Calu3 (cell line): ENCODE measurements around the gene CTSK. TPM values are rescaled to one million over a fixed set of nuclear protein-coding genes. Genes with fewer than 3 reads are reported as not detected.
A peak's percentile ranks its signal among the peaks of the same experiment; 100 is the strongest.

Source experiments
- BruUV-seq: library from RNA; stranded (reverse); fragments of 400-500 nt; replicated peaks from 2 replicates; lab custom pipeline; 2021; lab: Mats Ljungman, UMichigan
- CTCF ChIA-PET: fragments of 300-600 bp; sonication (Branson Sonifier 250); formaldehyde crosslinking; loops from one replicate; lab custom pipeline; 2022; ENCODE audit warnings: antibody characterized with exemption; lab: Charles Lee
- DNase-seq: peaks from one replicate; pipeline ENCODE4 v3.0.0; 2022
- H3K27ac Mint-ChIP-seq: one replicate; pipeline ENCODE4 v1.8.0; 2022; ENCODE audit warnings: mixed read lengths; ENCODE audit not compliant: unreplicated experiment
- H3K27me3 Mint-ChIP-seq: one replicate; pipeline ENCODE4 v1.8.0; 2022; ENCODE audit warnings: mixed read lengths; ENCODE audit not compliant: unreplicated experiment
- H3K36me3 Mint-ChIP-seq: one replicate; pipeline ENCODE4 v1.8.0; 2022; ENCODE audit warnings: mild to moderate bottlenecking, moderate library complexity, mixed read lengths; ENCODE audit not compliant: insufficient read depth, unreplicated experiment
- H3K4me1 Mint-ChIP-seq: one replicate; pipeline ENCODE4 v1.8.0; 2022; ENCODE audit warnings: mild to moderate bottlenecking, low read depth, mixed read lengths; ENCODE audit not compliant: unreplicated experiment
- H3K4me3 Mint-ChIP-seq: one replicate; pipeline ENCODE4 v1.8.0; 2022; ENCODE audit warnings: mild to moderate bottlenecking, low read depth, moderate library complexity, mixed read lengths; ENCODE audit not compliant: unreplicated experiment
- H3K9me3 Mint-ChIP-seq: one replicate; pipeline ENCODE4 v1.8.0; 2022; ENCODE audit warnings: low read depth, mixed read lengths; ENCODE audit not compliant: unreplicated experiment
- intact Hi-C: fragments of 100-400 bp; cut with micrococcal nuclease; formaldehyde crosslinking; loops from one replicate; pipeline ENCODE4 v1.10.0; 2022; ENCODE audit not compliant: unreplicated experiment
- total RNA-seq: library from RNA; stranded (reverse); gene quantifications from 2 replicates; pipeline ENCODE4 v1.2.3, GENCODE V29; 2022
- TF ChIP-seq, protein P1 (sequence below): fragments of 200-600 bp; IDR thresholded peaks from one replicate; pipeline ENCODE4 v1.8.0; 2022; ENCODE audit warnings: antibody characterized with exemption; ENCODE audit not compliant: unreplicated experiment

CTSK gene
- total RNA-seq, 1 experiment from 2014 or later: 5.5 TPM

DNA sequence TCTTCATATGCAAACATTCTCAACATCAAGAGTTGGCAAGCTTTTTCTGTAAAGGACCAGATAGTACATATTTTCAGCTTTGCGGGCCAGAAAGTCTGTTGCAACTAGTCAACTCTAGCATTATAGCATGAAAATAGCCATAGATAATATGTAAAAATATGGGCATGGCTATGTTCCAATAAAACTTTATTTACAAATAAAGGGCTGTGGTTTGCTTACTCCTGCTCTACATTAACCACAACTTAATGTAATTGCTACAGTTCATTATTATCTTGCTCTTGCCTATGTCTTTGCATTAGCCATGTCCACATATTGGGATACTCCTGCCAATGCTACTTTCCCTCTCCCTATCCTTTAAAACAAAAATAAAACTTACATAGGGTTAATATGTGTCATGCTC is 24.5 kb upstream of the CTSK start:
- no TSS peak for BruUV-seq
- TF ChIP-seq, protein P1, sequence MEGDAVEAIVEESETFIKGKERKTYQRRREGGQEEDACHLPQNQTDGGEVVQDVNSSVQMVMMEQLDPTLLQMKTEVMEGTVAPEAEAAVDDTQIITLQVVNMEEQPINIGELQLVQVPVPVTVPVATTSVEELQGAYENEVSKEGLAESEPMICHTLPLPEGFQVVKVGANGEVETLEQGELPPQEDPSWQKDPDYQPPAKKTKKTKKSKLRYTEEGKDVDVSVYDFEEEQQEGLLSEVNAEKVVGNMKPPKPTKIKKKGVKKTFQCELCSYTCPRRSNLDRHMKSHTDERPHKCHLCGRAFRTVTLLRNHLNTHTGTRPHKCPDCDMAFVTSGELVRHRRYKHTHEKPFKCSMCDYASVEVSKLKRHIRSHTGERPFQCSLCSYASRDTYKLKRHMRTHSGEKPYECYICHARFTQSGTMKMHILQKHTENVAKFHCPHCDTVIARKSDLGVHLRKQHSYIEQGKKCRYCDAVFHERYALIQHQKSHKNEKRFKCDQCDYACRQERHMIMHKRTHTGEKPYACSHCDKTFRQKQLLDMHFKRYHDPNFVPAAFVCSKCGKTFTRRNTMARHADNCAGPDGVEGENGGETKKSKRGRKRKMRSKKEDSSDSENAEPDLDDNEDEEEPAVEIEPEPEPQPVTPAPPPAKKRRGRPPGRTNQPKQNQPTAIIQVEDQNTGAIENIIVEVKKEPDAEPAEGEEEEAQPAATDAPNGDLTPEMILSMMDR: no peak
- Mint-ChIP-seq H3K36me3 (peaks cover 9% of the 10 kb centered on the region), H3K4me1 (no peaks in the 10 kb centered on the region), H3K27ac (no peak overlapping the region), H3K9me3 (no peaks in the 10 kb centered on the region), H3K27me3 (no peaks in the 10 kb centered on the region), H3K4me3 (no peak overlapping the region)
- intact Hi-C loops: no loop called here
- no peak for DNase-seq
- CTCF ChIA-PET: no interaction called here

DNA sequence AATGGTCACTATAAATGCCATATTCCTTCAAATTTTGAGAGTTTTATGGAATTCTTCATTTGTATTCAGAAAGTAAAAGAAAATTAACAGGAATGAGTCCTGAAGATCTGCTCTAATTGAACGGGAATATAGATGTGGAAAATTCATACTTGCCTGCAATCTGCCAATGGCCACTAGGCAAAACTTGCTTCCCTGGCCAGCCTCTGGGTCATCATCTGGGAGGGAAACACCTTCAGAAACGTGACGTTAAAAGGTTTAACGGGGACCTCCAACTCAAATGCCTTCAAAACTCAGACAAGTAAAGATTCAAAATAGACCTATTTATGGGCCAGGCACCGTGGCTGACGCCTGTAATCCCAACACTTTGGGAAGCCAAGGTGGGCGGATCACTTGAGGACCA is 21.7 kb upstream of the CTSK start:
- no peak overlapping the region for H3K4me3 Mint-ChIP-seq
- DNase-seq: no peak
- CTCF ChIA-PET: no interaction called here
- H3K4me1 Mint-ChIP-seq: no peaks in the 10 kb centered on the region
- no peak overlapping the region for H3K27ac Mint-ChIP-seq
- peaks cover 9% of the 10 kb centered on the region for H3K36me3 Mint-ChIP-seq
- H3K27me3 Mint-ChIP-seq: no peaks in the 10 kb centered on the region
- no peaks in the 10 kb centered on the region for H3K9me3 Mint-ChIP-seq
- no TSS peak for BruUV-seq
- intact Hi-C loops: loop anchor here (5.0 kb wide), 1 partner anchor 93 kb away; no protein-coding TSS in a partner anchor
- TF ChIP-seq, protein P1: peak; percentile 18

GRCh38 chr1:150826299-150826698 is 18.2 kb upstream of the CTSK start:
- CTCF ChIA-PET: interaction anchor here (0.5 to 0.6 kb wide), 2 partner anchors 132 to 842 kb away, joined by 4 to 5 read pairs; no protein-coding TSS in a partner anchor
- TF ChIP-seq, protein P1: no peak
- Mint-ChIP-seq H3K36me3 (peaks cover 9% of the 10 kb centered on the region), H3K9me3 (no peaks in the 10 kb centered on the region), H3K4me3 (no peak overlapping the region), H3K27ac (no peak overlapping the region), H3K4me1 (no peaks in the 10 kb centered on the region), H3K27me3 (no peaks in the 10 kb centered on the region)
- intact Hi-C loops: loop anchor here (5.0 kb wide), 1 partner anchor 96 kb away; no protein-coding TSS in a partner anchor
- no TSS peak for BruUV-seq
- DNase-seq: no peak

DNA sequence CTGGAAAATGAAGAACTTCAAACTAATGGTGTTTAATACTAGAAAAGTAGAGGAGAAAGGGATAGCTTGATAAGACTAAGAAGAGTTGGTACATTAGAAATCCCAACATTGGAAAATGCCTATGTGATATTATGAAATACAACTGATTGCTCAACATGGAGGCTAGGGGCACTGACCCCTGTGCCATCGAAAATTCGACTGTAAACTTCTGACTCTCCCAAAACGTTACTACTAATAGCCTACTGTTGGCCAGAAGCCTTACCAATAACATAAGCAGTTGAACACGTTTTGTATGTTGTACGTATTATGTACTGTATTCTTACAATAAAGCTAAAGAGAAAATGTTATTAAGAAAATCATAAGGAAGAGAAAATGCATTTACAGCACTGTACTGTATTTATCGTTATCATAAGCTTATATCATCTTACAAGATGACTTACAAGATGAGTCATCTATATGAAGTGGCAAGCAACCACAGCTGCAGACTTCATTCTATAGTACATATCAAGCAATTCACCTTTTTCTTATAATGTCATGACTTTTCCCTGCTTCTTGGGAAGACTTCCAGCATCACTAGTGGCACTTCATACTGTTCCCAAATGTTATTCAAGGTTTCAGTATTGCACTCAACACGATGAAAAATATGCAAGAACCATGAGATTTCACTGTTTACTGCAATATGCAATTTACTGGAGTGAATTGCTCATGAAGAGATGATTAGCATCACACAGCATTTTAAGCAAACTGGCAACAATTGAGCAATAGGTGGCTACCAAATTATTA is 12.9 kb upstream of the CTSK start:
- no peaks in the 10 kb centered on the region for H3K9me3 Mint-ChIP-seq
- H3K4me1 Mint-ChIP-seq: no peaks in the 10 kb centered on the region
- H3K27me3 Mint-ChIP-seq: no peaks in the 10 kb centered on the region
- TF ChIP-seq, protein P1: no peak
- intact Hi-C loops: no loop called here
- BruUV-seq: no TSS peak
- DNase-seq: no peak
- H3K36me3 Mint-ChIP-seq: peaks cover 9% of the 10 kb centered on the region
- H3K27ac Mint-ChIP-seq: no peak overlapping the region
- CTCF ChIA-PET: interaction anchor here (0.6 to 0.7 kb wide), 2 partner anchors 53 to 147 kb away, joined by 3 to 4 read pairs; no protein-coding TSS in a partner anchor
- no peak overlapping the region for H3K4me3 Mint-ChIP-seq
